ENCODE measurements around the gene FOXK1.
A peak's percentile ranks its signal among the peaks of the same experiment; 100 is the strongest.

Gene FOXK1

DNA sequence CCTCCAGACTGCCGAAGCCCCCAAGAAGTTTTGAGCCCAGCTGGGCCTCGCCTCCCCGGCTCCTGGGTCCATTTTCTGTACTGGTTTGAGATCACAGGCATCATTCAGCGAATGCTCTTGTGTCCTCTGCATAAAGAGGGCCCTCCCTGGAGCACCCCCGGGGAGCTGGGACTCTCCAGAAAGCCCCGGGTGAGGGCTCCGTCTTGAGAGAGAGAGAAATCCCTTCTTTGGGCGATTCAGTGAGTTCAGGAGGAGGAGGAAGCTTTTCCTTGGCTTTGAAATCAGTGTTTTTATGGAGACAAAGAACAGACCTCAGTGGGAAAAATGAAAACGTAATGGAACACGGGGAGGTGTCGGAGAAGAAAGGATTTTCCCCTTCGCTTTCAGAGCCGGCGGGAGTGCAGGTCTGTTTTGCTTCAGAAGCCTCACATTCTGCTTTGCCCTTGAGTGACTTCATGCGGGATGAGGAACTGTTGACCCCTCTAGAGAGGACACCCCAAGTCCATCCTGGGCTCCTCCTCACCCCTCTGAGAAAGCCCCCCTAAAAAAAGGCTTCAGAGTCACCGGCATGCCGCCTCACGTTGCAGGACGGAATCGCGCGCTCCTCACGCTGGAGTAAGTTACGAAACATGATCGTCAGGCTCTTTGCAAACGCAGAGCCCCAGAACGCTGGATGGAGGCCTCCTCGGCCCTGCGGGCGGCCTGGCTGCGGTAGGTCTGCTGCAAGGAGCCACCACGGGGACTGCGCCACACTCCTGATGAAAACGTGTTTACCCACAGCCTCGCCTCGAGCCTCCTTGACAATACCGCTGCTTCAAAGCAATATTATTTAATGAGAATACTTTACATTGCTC is 84.8 kb downstream of the FOXK1 start:
- no peak for DNase-seq

DNA sequence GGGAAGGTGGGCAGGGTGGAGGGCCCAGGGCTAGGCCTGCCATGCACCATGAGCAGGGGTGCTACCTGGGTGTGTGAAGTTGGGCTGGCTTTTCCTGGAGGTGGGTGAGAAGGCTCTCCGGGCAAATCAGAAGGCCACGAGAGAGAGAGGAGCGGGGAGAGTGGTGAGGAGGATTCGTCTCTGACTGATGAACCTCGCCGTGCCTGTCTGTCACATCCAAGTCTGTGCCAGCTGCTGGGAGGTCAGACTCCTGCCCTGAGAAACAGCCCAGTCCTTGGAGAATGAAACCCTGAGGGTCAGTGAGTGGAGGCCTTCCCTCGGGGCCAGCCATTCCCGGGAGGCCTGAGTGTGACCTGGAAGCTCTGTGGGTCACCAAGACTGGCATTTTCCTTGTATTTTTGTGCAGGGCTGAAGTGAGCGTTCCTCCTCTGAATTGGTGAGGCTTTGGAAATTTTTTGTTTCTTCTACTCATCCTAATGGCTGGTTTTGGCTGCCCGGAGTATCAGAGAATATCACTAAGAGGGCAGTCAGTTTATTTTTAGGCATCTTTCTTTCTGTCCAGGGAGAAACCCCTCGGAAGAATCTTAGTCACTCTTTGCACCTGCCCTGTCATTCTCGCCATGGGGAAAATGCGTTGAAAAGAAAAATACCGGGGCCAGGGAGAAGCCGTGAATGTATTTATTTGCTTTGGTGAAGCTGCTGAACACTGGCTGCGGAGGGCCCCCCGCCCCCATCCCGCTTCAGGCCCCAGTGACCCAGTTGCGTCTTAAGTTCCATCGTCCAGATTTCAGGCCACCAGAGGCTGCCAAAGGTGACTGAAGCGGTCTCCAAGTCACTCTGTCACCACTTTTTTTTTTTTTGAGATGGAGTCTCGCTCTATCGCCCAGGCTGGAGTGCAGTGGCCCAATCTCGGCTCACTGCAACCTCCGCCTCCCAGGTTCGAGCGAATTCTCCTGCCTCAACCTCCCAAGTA is 86.8 kb downstream of the FOXK1 start:
- DNase-seq, result no peak

DNA sequence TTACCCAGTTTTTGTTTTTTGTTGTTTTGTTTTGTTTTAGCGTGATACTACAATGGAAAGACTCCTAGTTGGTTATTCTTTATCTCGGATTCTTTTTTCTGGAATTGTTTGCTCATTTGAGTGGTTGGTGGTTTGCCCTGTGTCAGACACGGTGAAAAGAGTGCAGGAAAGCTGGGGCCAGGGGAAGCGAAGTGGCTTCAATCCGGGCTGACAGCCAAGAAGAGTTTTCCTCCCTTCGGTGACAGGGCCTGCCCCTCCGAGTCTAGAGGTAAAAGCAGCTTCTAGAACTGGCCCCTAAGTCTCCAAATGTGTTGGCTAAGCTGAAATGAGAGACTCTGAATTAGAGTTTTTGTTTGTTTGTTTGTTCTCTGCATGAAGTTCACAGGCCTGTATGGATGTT is 87.7 kb downstream of the FOXK1 start:
- DNase-seq, result no peak

DNA sequence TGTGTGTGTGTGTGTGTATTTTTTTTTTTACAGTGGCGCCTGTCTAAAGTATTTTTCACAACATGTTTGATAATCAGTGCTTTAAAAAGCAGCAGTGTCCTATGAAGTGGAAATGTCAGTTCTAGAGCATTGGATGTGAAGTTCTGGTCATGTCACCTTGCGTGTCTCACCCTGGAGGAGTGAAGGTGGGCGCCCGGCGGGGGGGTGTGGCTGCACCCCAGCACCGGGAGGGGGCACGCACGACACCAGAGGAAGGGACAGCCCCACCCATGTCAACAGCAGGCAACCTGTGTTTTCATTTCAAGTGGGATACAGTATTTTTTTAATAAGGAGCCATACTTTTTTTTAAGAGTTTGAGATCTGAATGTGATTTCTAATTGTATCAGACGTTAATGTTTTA is 88.8 kb downstream of the FOXK1 start:
- no peak for DNase-seq

DNA sequence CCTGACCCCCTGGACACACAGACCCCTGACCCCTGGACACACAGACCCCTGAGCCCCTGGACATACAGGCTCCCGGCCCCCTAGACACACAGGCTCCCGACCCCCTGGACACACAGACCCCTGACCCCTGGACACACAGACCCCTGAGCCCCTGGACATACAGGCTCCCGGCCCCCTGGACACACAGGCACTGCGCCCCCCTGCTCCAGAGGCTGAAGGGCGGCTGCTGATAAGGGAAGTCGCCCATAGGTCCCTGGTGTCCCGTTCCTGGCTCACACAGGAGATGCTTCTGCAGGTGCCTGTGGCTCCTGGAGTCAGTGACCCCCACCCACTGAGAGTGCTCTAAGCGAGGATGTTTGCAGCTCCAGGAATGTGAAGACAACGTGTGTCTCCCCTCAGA is 89.6 kb downstream of the FOXK1 start:
- DNase-seq, result no peak

DNA sequence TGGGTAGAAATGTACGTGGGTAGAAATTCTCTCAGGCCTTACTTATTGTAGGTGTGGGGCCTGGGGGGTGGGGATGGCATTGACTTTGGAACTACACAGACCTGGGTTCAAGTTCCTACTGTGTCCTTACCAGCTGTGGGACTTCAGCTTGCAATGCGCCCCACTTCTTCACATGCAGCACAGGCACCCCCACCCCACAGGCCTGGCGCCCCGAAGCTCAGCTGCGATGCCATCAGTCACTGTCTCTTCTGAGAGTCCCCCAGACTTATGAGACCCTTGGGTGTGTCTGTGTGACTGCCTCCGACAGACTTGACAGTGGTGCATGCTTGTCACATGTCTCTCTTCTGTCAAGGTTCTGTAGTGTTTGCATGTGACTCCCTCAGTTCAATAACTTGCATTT is 90.2 kb downstream of the FOXK1 start:
- DNase-seq, result no peak

DNA sequence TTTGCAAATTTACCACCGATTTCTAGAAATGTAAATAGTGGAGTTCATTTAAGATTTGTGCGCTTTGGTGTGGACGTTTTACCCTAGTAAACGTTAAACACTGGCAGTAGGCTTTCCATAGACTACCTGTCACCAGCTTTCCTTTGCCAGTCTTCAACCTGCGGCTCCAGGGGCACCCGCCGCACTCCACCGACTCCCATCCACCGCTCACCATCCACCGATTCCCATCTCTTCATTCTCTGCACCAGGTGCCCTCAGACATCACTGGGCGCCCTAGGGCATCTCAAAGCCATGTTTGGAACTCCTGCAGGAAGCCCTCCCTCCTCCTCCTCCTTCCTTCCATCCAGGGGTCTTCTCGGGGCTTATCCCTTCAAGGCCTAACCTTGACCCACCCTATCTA is 91.9 kb downstream of the FOXK1 start:
- DNase-seq, result no peak

DNA sequence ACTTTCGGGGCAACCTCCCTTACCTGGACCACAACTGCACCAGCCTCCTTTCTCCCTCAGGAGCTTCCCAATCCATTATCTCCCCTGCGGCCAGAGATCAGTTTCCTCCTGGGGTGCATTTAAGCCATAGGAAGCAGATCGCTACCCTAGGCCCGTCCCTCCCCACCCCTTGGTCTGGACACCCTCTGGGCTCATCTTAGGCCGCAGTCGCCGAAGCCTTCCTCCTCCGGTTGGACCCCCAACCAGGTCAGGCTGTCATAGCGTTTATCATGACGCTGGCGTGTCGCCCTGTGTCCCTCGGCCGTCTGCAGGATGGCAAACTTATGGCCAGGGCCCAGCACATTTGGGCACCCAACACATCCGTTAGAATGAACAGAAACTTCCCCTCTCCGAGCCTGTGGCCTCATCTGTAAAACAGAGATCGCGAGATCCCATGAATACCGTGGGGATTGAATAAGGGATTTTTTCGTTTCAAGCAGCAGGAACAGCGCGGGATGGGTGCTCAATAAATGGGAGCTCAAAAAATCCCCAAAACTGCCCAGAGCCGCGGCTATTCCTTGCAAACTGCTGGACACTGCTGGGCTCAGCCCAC is 92.7 kb downstream of the FOXK1 start:
- peak; percentile 47 for DNase-seq

DNA sequence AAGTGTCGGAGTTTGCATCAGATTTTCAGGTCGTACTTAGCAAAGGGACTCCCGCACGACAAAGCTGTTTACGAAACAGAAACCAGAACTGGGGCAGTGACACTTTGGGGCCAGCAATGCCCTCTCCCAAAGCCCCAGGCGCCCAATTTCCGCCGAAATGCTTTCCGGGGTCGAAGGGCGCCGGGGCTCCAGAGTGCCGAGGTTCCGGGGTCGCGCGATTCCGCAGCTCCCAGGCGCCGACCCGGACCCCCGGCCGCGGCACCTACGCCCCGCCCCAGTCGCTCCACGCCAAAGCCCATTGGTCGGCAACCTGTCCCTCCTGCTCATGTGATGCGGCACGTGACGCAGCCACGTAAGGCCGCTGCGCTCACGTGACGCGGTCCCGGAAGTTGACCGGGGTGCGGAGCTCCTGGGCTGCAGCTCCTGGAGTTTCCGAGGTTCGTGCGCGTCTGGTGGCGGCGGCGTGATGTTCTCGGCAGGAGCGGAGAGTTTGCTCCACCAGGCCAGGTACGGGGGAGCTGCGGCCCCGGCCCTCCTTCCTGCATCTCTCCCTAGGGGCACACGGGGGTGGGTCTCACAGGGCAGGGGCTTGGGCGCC is 93.3 kb downstream of the FOXK1 start, which contains the start of gene AP5Z1:
Gene AP5Z1 (plus strand): TSS at position 374 of the 598 bp plus-strand sequence. CDS start 93 bp downstream, at position 467.
- DNase-seq, result peak; percentile 95

DNA sequence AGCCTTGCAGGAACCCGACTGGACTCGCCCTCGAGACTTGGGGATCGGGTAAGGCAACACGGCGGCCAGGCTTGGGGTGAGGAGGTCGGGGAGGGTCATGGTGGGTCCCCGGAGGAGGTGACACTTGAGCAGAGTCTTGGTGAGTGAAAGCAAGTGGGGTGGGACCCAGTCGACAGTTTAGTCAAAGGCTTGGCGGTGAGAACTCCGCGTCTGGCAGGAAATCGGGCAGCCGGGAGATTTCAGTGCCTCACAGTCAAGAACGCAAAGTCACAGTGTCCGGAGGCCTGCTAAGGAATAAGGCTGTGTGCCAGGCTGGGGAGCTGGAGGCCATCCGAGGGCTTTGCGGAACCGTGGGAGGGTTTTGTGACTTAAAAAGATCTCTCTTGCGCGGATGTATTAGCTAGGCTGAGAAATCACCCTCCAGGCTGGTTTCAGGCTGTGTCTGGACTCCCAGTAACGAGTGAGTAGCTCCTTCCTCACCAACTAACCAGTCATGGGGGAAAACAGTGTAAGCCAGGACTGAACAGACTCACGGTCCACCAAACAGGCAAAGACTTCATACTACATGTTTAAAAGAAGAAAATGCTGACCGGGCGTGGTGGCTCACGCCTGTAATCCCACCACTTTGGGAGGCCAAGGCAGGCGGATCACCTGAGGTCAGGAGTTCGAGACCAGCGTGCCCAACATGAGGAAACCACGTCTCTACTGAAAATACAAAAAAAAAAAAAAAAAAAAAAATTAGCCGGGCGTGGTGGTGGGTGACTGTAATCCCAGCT is 93.9 kb downstream of the FOXK1 start:
- DNase-seq, result no peak

DNA sequence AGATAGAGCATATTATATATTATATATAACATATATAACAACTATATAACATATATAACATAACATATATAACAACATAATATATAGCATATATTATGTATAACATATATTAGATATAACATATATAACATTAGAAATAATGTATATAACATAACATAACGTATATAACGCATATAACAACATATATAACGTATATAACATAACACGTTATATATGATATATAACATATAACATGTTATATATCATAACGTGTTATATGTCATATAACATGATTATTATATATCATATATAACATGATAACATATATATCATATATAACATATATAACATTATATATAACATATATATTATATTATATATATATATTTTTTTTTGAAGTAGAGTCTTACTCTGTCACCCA is 97.0 kb downstream of the FOXK1 start:
- DNase-seq, result no peak

DNA sequence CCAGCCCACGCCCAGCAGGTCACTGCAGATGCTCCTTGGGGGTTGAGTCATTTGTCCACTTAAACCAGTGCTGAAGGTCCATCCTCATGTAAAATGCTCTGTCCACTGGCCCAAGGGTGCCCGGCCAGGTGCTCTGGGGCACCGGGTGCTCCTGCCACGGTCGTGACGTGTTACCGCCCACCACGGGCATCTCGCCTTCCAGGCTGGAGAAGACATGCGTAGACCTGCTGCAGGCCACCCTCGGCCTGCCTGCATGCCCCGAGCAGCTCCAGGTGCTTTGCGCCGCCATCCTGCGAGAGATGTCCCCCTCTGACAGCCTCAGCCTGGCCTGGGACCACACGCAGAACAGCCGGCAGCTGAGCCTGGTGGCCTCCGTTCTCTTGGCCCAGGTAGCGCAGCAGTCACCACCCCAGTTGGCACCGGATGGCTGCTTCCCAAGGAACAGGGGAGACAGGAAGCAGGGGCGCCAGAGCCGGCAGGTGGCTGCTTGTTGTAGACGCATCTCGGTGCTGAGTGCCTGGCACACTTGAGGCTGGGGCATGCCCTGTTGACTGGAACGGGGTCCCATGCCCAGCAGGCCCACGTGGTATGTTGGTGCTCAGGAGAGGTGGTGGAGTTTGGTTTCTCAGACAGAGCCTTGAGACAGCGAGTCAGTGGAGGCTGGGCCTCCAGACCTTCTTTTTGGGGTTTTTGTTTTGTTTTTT is 99.4 kb downstream of the FOXK1 start:
- DNase-seq, result no peak

DNA sequence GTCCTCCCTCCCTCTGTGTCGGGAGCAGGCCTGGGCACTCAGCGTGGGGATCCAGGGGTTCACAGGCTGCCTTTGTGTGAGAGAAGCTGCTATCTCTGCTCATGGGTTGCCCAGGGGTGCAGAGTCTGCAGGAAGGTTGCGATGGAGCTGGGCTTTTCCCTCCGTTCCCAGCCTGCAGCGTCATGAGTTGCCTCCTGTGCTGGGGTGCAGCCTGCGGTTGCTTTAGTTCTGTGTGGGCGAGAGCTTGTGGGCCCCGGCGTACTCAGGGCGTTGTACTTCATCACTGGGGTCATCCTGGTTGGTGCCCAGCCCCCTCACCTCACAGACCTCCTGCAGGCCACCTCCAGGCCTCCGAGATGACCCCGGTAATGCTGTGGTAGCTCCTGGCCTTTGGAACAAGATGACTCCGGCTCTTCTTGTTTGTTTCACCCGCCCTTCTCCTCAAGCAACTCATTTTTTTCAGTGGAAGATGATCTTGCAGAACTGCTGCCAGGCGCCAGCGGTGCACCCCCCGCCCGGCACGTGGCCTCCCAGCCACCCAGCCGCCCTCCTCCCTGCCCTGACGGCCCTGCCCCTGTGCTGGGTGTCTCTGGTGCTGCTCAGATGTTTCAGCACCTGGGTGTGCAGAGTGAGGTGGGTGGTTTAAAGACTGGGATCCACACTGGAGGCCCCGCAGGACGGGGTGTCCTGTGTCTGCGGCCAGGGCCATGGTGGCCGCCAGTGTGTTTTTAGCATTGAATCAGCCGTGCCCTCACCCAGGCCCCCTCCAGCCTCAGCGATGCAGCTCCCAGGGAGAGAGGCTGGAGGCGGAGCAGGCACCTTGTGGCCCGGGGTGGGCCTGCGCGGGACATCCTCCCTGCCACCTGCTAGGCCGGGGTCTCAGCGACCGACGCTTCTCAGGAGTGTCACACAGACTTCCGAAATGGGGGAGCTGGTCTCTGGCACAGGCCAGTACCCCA is 100.5 kb downstream of the FOXK1 start:
- DNase-seq, result no peak

DNA sequence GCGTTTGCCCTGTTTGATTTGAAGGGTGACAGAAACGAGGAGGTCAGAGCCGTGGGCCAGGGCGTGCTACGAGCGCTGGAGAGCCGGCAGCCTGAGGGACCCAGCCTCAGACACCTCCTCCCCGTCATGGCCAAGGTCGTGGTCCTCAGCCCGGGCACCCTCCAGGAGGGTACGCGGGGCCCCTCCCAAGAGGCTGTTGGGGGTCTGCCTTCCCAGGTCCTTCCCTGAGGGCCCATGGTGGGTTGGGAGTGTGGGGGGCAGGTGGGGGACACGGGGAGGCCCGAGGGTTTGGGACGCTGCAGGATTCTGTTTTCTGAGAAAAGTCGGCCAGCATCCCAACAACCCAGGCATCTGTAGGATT is 101.2 kb downstream of the FOXK1 start:
- DNase-seq, result no peak

DNA sequence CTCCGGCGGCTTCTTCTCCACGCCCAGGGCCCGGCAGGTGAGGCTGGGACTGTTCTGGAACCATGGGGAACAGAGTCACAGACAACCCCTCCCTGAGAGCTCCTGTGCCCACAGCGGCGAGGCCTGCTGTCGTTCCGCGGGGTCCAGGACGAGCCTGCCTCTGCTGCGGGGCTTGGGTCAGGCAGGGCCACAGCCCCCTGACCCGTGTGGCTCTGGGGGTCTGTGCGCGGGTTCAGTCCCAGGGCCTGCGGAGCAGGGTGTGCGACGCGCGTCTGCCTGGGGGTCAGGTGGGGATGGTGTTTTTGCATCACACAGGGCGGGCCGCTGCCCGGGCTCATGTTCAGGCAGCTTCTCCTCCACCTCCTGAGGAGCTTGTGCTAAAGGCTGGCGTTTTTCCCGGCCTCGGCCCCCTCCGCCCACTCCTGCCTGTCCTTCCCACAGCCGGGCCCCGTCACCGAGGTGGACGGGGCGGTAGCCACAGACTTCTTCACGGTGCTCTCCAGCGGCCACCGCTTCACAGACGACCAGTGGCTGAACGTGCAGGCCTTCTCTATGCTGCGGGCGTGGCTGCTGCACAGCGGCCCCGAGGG is 101.8 kb downstream of the FOXK1 start:
- DNase-seq, result no peak

DNA sequence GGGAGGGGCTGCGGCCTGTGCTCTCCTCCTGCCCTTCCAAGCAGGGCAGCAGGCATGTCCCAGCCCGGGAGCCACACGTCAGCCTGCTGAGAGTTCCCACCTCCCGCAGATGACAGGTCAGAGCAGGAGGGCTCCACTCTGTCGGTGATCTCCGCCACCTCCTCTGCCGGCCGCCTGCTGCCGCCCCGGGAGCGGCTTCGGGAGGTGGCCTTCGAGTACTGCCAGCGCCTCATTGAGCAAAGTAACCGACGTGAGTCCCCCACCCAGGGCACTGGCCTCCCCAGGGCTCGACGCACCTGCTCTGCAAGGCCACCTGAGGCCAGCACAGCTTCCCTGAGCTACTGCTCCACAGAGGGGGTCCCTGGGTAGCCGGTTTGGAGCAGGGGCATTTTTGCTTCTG is 102.7 kb downstream of the FOXK1 start:
- DNase-seq, result no peak

DNA sequence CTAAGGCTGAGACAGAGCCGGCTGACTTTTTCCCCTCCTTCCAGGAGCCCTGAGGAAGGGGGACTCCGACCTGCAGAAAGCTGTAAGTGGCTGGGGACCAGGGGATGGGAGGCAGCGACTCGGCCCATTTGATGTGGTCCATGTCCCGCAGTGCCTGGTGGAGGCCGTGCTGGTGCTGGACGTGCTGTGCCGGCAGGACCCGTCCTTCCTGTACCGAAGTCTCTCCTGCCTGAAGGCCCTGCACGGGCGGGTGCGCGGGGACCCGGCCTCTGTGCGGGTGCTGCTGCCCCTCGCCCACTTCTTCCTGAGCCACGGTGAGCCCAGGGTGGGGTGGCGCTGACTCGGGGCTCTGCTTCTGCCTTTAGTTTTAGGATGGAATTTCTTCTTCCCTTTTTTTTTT is 103.3 kb downstream of the FOXK1 start:
- no peak for DNase-seq

DNA sequence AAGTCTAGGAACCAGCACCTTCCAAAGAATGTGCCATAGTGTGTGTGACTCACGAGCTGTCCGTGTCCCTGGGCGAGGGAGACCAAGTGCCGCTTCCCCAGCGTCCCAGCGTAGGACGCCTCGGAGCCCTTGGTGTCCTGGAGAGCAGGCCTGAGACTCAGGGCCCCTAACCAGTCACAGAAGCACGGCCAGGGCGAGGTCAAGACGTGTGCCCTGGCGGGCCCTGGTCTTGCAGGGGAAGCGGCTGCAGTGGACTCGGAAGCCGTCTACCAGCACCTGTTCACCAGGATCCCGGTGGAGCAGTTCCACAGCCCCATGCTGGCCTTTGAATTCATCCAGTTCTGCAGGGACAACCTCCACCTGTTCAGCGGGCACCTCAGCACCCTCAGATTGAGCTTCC is 103.9 kb downstream of the FOXK1 start:
- DNase-seq, result no peak

DNA sequence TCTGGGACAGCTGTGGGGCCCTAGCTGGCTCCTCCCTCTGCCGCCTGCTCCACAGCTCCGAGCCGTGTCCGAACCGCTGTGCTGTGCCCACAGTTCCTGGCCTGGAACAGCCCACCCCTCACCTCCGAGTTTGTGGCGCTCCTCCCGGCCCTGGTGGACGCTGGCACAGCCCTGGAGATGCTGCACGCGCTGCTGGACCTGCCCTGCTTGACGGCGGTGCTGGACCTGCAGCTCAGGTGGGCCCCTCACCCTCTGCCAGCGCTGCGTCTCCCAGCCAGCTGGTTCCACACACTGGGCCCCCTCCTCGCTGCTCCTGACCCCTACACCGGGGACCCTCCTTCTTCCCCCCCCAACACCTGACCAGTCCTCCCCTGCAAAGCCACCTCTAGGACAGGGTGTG is 105.4 kb downstream of the FOXK1 start:
- no peak for DNase-seq

Measured in NCI-H2171 treated with DMSO at 0.1 percent for 48 hours (cell line).